ENCODE measurements around the gene ALPL. TPM values are rescaled to one million over a fixed set of nuclear protein-coding genes. Genes with fewer than 3 reads are reported as not detected.

ALPL gene
- polyA plus RNA-seq, 1 donor from 2014 or later: 0.42 TPM

GRCh38 chr1:21497466-21498061 lies 11.7 kb upstream of the ALPL start:
- H3K36me3 ChIP-seq (ENCODE audit: insufficient read depth, low read length): no peaks in the 10 kb centered on the region
- no peaks in the 10 kb centered on the region for H3F3A ChIP-seq (ENCODE audit: insufficient read depth, low read length, poor library complexity, severe bottlenecking)
- H4K20me1 ChIP-seq (ENCODE audit: insufficient read depth): no peaks in the 10 kb centered on the region
- TF ChIP-seq TAF1 (IDR thresholded peaks at IDR 0.05; ENCODE audit: low read depth) (no peak), EZH2 (IDR thresholded peaks at IDR 0.05; ENCODE audit: borderline replicate concordance, insufficient read depth, low read length, poor library complexity, severe bottlenecking) (no peak), POLR2AphosphoS5 (IDR thresholded peaks at IDR 0.05) (no peak), SMC3 (conservative IDR thresholded peaks at IDR 0.05; ENCODE audit: poor library complexity) (no peak), EP300 (conservative IDR thresholded peaks at IDR 0.05; ENCODE audit: poor library complexity, severe bottlenecking) (no peak), RAD21 (conservative IDR thresholded peaks at IDR 0.05) (no peak), REST (IDR thresholded peaks at IDR 0.05; ENCODE audit: borderline replicate concordance) (no peak), MXI1 (conservative IDR thresholded peaks at IDR 0.05; ENCODE audit: poor library complexity, severe bottlenecking) (no peak), CTCF (IDR thresholded peaks at IDR 0.05; ENCODE audit: poor library complexity, severe bottlenecking) (no peak)
- H3K9me3 ChIP-seq (ENCODE audit: low read length): no peaks in the 10 kb centered on the region
- H2AFZ ChIP-seq (ENCODE audit: low read depth, low read length): no peak overlapping the region
- H3K27ac ChIP-seq (ENCODE audit: low read length): no peak overlapping the region
- no peak overlapping the region for H3K4me2 ChIP-seq (ENCODE audit: low read length)
- no peak overlapping the region for H3K9ac ChIP-seq (ENCODE audit: low read length)
- no peaks in the 10 kb centered on the region for H3K9me2 ChIP-seq (ENCODE audit: insufficient read depth, low read length)
- no peaks in the 10 kb centered on the region for H3K79me2 ChIP-seq (replicated peaks; ENCODE audit: insufficient read depth, low read length)
- H3K4me3 ChIP-seq (ENCODE audit: low read length): no peak overlapping the region
- no peaks in the 10 kb centered on the region for H3K27me3 ChIP-seq (ENCODE audit: insufficient read depth, low read depth, low read length)

GRCh38 chr1:21499283-21499950 lies 9.8 kb upstream of the ALPL start:
- Histone ChIP-seq H3K9me2 (ENCODE audit: insufficient read depth, low read length) (no peaks in the 10 kb centered on the region), H3K36me3 (ENCODE audit: insufficient read depth, low read length) (no peaks in the 10 kb centered on the region), H3K9ac (ENCODE audit: low read length) (no peak overlapping the region), H3K79me2 (replicated peaks; ENCODE audit: insufficient read depth, low read length) (no peaks in the 10 kb centered on the region), H3K27me3 (ENCODE audit: insufficient read depth, low read depth, low read length) (no peaks in the 10 kb centered on the region), H3F3A (ENCODE audit: insufficient read depth, low read length, poor library complexity, severe bottlenecking) (no peaks in the 10 kb centered on the region), H3K4me3 (ENCODE audit: low read length) (no peak overlapping the region), H3K4me2 (ENCODE audit: low read length) (no peak overlapping the region), H3K27ac (ENCODE audit: low read length) (no peak overlapping the region), H2AFZ (ENCODE audit: low read depth, low read length) (no peak overlapping the region), H3K9me3 (ENCODE audit: low read length) (no peaks in the 10 kb centered on the region), H4K20me1 (ENCODE audit: insufficient read depth) (no peaks in the 10 kb centered on the region)
- TF ChIP-seq RAD21 (conservative IDR thresholded peaks at IDR 0.05): no peak
- no peak for TF ChIP-seq SMC3 (conservative IDR thresholded peaks at IDR 0.05; ENCODE audit: poor library complexity)
- TF ChIP-seq REST (IDR thresholded peaks at IDR 0.05; ENCODE audit: borderline replicate concordance): no peak
- no peak for TF ChIP-seq CTCF (IDR thresholded peaks at IDR 0.05; ENCODE audit: poor library complexity, severe bottlenecking)
- no peak for TF ChIP-seq MXI1 (conservative IDR thresholded peaks at IDR 0.05; ENCODE audit: poor library complexity, severe bottlenecking)
- no peak for TF ChIP-seq EZH2 (IDR thresholded peaks at IDR 0.05; ENCODE audit: borderline replicate concordance, insufficient read depth, low read length, poor library complexity, severe bottlenecking)
- no peak for TF ChIP-seq EP300 (conservative IDR thresholded peaks at IDR 0.05; ENCODE audit: poor library complexity, severe bottlenecking)
- no peak for TF ChIP-seq POLR2AphosphoS5 (IDR thresholded peaks at IDR 0.05)
- no peak for TF ChIP-seq TAF1 (IDR thresholded peaks at IDR 0.05; ENCODE audit: low read depth)

Data from neural cell (in vitro differentiated cells).